Lung (tissue), 12 donors: Measurements from ENCODE around the gene WSB2. TPM values are rescaled to one million over a fixed set of nuclear protein-coding genes. Genes with fewer than 3 reads are reported as not detected.

Source experiments
- ATAC-seq: fragments of 200-7000 bp; cut with Tn5 transposase; one replicate; pipeline ENCODE4 v1.9.1; 2020; ENCODE audit warnings: moderate number of reproducible peaks; ENCODE audit not compliant: insufficient read depth, low FRiP score
- DNase-seq, 3 donors: peaks; one replicate each; pipeline ENCODE4 v3.0.0-alpha.2; 2013 to 2017
- H3K27ac ChIP-seq, 2 donors: one replicate each; pipeline ENCODE4 v1.5.1; 2013; ENCODE audit warnings: mild to moderate bottlenecking in 2 of 2, moderate library complexity in 2 of 2, control low read depth in 1 of 2, inconsistent platforms in 1 of 2, low read depth in 1 of 2, low read length in 1 of 2
- H3K27me3 ChIP-seq, 3 donors: one replicate each; pipeline ENCODE4 v1.5.1; 2013; ENCODE audit warnings: low read length in 2 of 3; ENCODE audit not compliant: control insufficient read depth in 3 of 3, insufficient read depth in 3 of 3
- H3K36me3 ChIP-seq, 4 donors: one replicate each; pipeline ENCODE4 v1.5.1; 2013; ENCODE audit warnings: low read length in 4 of 4, mild to moderate bottlenecking in 1 of 4, moderate library complexity in 1 of 4; ENCODE audit not compliant: control insufficient read depth in 4 of 4, insufficient read depth in 4 of 4
- H3K4me1 ChIP-seq, 5 donors: one replicate each; pipeline ENCODE4 v1.5.1; 2013; ENCODE audit warnings: low read length in 5 of 5, mild to moderate bottlenecking in 2 of 5, moderate library complexity in 1 of 5; ENCODE audit not compliant: control insufficient read depth in 5 of 5, insufficient read depth in 5 of 5
- H3K4me3 ChIP-seq: one replicate; pipeline ENCODE4 v1.5.1; 2013; ENCODE audit warnings: mild to moderate bottlenecking, control low read depth, moderate library complexity
- H3K9ac ChIP-seq, 2 donors: one replicate each; pipeline ENCODE4 v1.5.1; 2013; ENCODE audit warnings: low read length in 2 of 2, control low read depth in 1 of 2; ENCODE audit not compliant: insufficient read depth in 1 of 2
- H3K9me3 ChIP-seq, 4 donors: one replicate each; pipeline ENCODE4 v1.5.1; 2013; ENCODE audit warnings: low read length in 3 of 4, mild to moderate bottlenecking in 1 of 4, moderate library complexity in 1 of 4; ENCODE audit not compliant: control insufficient read depth in 4 of 4, insufficient read depth in 3 of 4
- CTCF ChIP-seq: IDR thresholded peaks from 2 replicates; pipeline ENCODE4 v1.5.1; 2012; ENCODE audit warnings: mild to moderate bottlenecking; ENCODE audit errors: control extremely low read depth, extremely low read depth
- WGBS, 2 donors: extraction: QIAGEN DNeasy Blood & Tissue Kit; methylation state at CpG; one replicate each; pipeline ENCODE4 v1.1.7; 2013; 5-methylcytosine and 5-hydroxymethylcytosine counted together
- polyA plus RNA-seq, 2 donors: library from polyadenylated mRNA; stranded (reverse); fragments of 200-250 nt; gene quantifications; one replicate each; pipeline ENCODE4 v1.2.1, GENCODE V29; 2013
- total RNA-seq, 2 donors: library from RNA; depleted of rRNA in 1 of 2; stranded (reverse); fragments of >200 nt in 1 of 2; gene quantifications; one replicate each; pipeline ENCODE4 v1.2.1, GENCODE V29; 2014 to 2021
- donor health status: control.
- donor health status: control.
- donor health status: Bipolar disorder and iron deficiency.
- donor health status: healthy.
- donor health status: DM: yes; HTN: yes; CAD: no.

WSB2 gene
- total and polyA plus RNA-seq, 4 donors = 46.0 to 99.1 (median 53.2) TPM

DNA sequence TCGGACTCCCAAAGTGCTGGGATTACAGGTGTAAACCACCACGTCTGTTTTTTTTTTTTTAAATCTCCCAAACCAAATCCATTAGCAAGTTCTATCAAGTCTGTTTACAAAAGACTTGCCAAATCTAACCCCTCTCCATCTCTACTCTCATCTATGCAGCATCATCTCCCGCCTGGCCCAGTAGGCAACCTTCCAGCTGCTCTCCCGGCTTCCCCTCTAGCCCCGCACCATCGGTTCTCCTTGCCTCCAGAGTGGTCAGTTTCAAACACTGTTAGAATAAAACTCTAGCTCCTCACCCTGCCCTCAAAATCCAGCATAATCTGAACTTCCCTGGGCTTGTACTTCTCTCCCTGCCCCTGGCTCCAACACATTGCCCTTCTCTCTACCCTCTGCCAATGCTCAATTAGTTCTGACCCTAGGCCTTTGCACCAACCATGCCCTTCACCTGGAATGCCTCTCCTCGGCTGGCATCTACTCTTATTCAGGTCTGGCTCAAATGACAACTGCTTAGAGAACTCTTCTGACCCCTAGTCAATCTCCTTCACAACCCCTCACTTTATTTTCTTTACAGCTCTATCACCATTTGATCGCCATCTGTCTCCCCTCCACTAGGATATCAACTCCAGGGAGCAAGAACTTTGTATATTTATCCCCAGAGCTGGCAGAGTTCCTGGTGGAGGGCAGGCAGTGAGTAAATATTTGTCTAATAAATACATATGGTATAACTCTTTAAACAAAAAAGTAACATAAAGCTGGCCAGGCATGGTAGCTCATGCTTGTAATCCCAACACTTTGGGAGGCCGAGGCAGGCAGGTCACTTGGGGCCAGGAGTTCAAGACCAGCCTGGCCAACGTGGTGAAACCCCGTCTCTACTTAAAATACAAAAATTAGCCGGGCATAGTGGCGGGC is 4.9 kb downstream of the WSB2 start:
- ATAC-seq (no peak), DNase-seq (peak; percentile 37 to 67 (median 58))
- Histone ChIP-seq H3K4me3 (no peak overlapping the region), H3K36me3 (peaks cover under 1 to 4% (median 3%) of the 10 kb centered on the region in 4 donors), H3K27ac (peak overlapping the region in 1 of 2 donors; percentile 65), H3K9me3 (no peaks in the 10 kb centered on the region), H3K9ac (no peak overlapping the region), H3K27me3 (no peaks in the 10 kb centered on the region), H3K4me1 (peaks cover 0 to 35% (median 12%) of the 10 kb centered on the region in 5 donors)
- 72 to 78% methylated on average over 13 of the region's 13 CpGs for WGBS, 2 donors
- TF ChIP-seq CTCF = no peak

DNA sequence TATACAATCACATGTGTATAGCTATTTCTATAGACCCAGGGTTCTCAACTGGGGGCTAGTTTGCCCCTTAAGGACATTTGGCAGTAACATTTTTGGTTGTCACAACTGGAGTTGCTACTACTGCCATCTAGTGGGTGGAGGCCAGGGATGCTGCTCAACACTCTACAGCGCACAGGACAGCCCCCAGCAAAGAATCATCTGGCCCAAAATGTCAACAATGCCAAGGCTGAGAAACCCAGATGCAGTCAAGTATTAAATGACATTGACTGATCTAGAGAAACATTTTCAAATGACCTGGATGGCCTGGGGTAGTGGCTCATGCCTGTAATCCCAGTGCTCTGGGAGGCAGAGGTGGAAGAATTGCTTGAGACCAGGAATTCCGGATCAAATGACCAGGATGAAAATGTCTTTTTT is 5.8 kb downstream of the WSB2 start:
- Histone ChIP-seq H3K9ac (no peak overlapping the region), H3K27ac (no peak overlapping the region), H3K4me3 (no peak overlapping the region), H3K27me3 (no peaks in the 10 kb centered on the region), H3K4me1 (peaks cover 0 to 33% (median 12%) of the 10 kb centered on the region in 5 donors), H3K9me3 (no peaks in the 10 kb centered on the region), H3K36me3 (peaks cover 4 to 8% (median 5%) of the 10 kb centered on the region in 4 donors)
- DNase-seq = peak; percentile 42 to 51 (median 47)
- no peak for ATAC-seq
- 62 to 67% methylated on average over 2 of the region's 2 CpGs for WGBS, 2 donors
- TF ChIP-seq CTCF = peak; percentile 1

- Histone ChIP-seq H3K27ac (peak overlapping the region; percentile 56 to 63), H3K27me3 (no peaks in the 10 kb centered on the region), H3K9ac (no peak overlapping the region), H3K4me3 (no peak overlapping the region), H3K4me1 (peaks cover 0 to 24% (median 12%) of the 10 kb centered on the region in 5 donors), H3K36me3 (peaks cover 4 to 12% (median 10%) of the 10 kb centered on the region in 4 donors), H3K9me3 (no peaks in the 10 kb centered on the region)
- DNase-seq = no peak
- WGBS, 2 donors = 85 to 96% methylated on average over 10 of the region's 10 CpGs
- TF ChIP-seq CTCF = no peak
- no peak for ATAC-seq
These were observed 7.7 kb downstream of the WSB2 start for GRCh38 chr12:118053071-118053985.
